Superior temporal gyrus (tissue), 1 donor: ENCODE results near the gene ABCC2.
"Not testable (repeated sequence)": the region's sequence is repeated elsewhere in the genome, so short reads cannot be mapped to it uniquely, and the experiment has no call there.

Experiments used
- DNase-seq: peaks from one replicate; pipeline ENCODE4 v3.0.0-alpha.2; 2016; ENCODE audit errors: extremely low spot score

ABCC2 gene

DNA sequence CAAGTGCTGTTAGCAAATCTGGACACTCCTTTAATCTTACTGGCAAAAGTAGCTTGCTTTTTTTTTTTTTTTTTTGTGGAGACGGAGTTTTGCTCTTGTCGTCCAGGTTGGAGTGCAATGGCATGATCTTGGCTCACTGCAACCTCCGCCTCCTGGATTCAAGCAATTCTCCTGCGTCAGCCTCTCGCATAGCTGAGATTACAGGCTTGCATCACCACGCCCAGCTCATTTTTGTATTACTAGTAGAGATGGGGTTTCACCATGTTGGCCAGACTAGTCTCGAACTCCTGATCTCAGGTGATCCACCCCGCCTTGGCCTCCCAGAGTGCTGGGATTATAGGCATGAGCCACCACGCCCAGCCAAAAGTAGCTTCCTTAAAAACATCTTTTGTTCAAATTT is 112.6 kb downstream of the ABCC2 start:
- DNase-seq = not testable (repeated sequence)

GRCh38 chr10:99895867-99896266 is 113.4 kb downstream of the ABCC2 start:
- no peak for DNase-seq
